Measurements from ENCODE around the gene CNTN4. TPM values are rescaled to one million over a fixed set of nuclear protein-coding genes. Genes with fewer than 3 reads are reported as not detected.
"Not testable (repeated sequence)": the region's sequence is repeated elsewhere in the genome, so short reads cannot be mapped to it uniquely, and the experiment has no call there.

The CNTN4 gene
- polyA plus RNA-seq, 4 donors: 28.0 to 123 (median 36.4) TPM

- no peak for DNase-seq (ENCODE audit: low read depth in 4 of 4, low spot score in 3 of 4)
Measured at GRCh38 chr3:2876362-2876761, 777.7 kb downstream of the CNTN4 start.

- no peak for DNase-seq (ENCODE audit: low read depth in 4 of 4, low spot score in 3 of 4)
Measured at GRCh38 chr3:2879023-2879422, 780.4 kb downstream of the CNTN4 start.

- DNase-seq (ENCODE audit: low read depth in 4 of 4, low spot score in 3 of 4): no peak
Measured at GRCh38 chr3:2879587-2879986, 780.9 kb downstream of the CNTN4 start.

- DNase-seq (ENCODE audit: low read depth in 4 of 4, low spot score in 3 of 4): no peak
Measured at GRCh38 chr3:2880218-2880756, 781.6 kb downstream of the CNTN4 start.

GRCh38 chr3:2883283-2883682 lies 784.6 kb downstream of the CNTN4 start:
- DNase-seq (ENCODE audit: low read depth in 4 of 4, low spot score in 3 of 4): no peak

GRCh38 chr3:2888592-2888991 lies 789.9 kb downstream of the CNTN4 start:
- DNase-seq (ENCODE audit: low read depth in 4 of 4, low spot score in 3 of 4): no peak

GRCh38 chr3:2889736-2890135 lies 791.1 kb downstream of the CNTN4 start:
- no peak for DNase-seq (ENCODE audit: low read depth in 4 of 4, low spot score in 3 of 4)

- DNase-seq (ENCODE audit: low read depth in 4 of 4, low spot score in 3 of 4): no peak
Measured at GRCh38 chr3:2896308-2896939, 797.8 kb downstream of the CNTN4 start.

GRCh38 chr3:2897821-2898220 lies 799.2 kb downstream of the CNTN4 start:
- DNase-seq (ENCODE audit: low read depth in 4 of 4, low spot score in 3 of 4): no peak

- DNase-seq (ENCODE audit: low read depth in 4 of 4, low spot score in 3 of 4): no peak
Measured at GRCh38 chr3:2898591-2899353, 800.1 kb downstream of the CNTN4 start.

GRCh38 chr3:2904054-2904453 lies 805.4 kb downstream of the CNTN4 start:
- no peak for DNase-seq (ENCODE audit: low read depth in 4 of 4, low spot score in 3 of 4)

- no peak for DNase-seq (ENCODE audit: low read depth in 4 of 4, low spot score in 3 of 4)
Measured at GRCh38 chr3:2908693-2909351, 810.2 kb downstream of the CNTN4 start.

GRCh38 chr3:2910997-2911396 lies 812.3 kb downstream of the CNTN4 start:
- no peak for DNase-seq (ENCODE audit: low read depth in 4 of 4, low spot score in 3 of 4)

GRCh38 chr3:2915826-2916225 lies 817.2 kb downstream of the CNTN4 start:
- DNase-seq (ENCODE audit: low read depth in 4 of 4, low spot score in 3 of 4): no peak

GRCh38 chr3:2916640-2917039 lies 818.0 kb downstream of the CNTN4 start:
- DNase-seq (ENCODE audit: low read depth in 4 of 4, low spot score in 3 of 4): not testable (repeated sequence)

- no peak for DNase-seq (ENCODE audit: low read depth in 4 of 4, low spot score in 3 of 4)
Measured at GRCh38 chr3:2920103-2920502, 821.4 kb downstream of the CNTN4 start.

- DNase-seq (ENCODE audit: low read depth in 4 of 4, low spot score in 3 of 4): no peak
Measured at GRCh38 chr3:2921452-2921851, 822.8 kb downstream of the CNTN4 start.

GRCh38 chr3:2921903-2922302 lies 823.2 kb downstream of the CNTN4 start:
- DNase-seq (ENCODE audit: low read depth in 4 of 4, low spot score in 3 of 4): peak; percentile 5 to 20 (median 9)

GRCh38 chr3:2923390-2923789 lies 824.7 kb downstream of the CNTN4 start:
- no peak for DNase-seq (ENCODE audit: low read depth in 4 of 4, low spot score in 3 of 4)

- DNase-seq (ENCODE audit: low read depth in 4 of 4, low spot score in 3 of 4): no peak
Measured at GRCh38 chr3:2927259-2927658, 828.6 kb downstream of the CNTN4 start.

GRCh38 chr3:2929574-2929973 lies 830.9 kb downstream of the CNTN4 start:
- no peak for DNase-seq (ENCODE audit: low read depth in 4 of 4, low spot score in 3 of 4)

GRCh38 chr3:2931265-2931664 lies 832.6 kb downstream of the CNTN4 start:
- DNase-seq (ENCODE audit: low read depth in 4 of 4, low spot score in 3 of 4): no peak

Measured in left renal pelvis (tissue), 4 donors.